ENCODE measurements around the gene SGCA. TPM values are rescaled to one million over a fixed set of nuclear protein-coding genes. Genes with fewer than 3 reads are reported as not detected.

Gene SGCA
- total and polyA plus RNA-seq, 2 of the 13 experiments (the other 11 are each of a cell fraction or from before 2014, with no cell fraction given), result not detected

GRCh38 chr17:50210240-50211225 is 44.7 kb downstream of the SGCA start (continued):
- no peak for TF ChIP-seq NFE2L2 (IDR thresholded peaks at IDR 0.05; ENCODE audit: low read length)
- no peak for TF ChIP-seq IRF9 (CRISPR knock-in tag; IDR thresholded peaks at IDR 0.05; ENCODE audit: borderline replicate concordance)
- TF ChIP-seq, protein P1, sequence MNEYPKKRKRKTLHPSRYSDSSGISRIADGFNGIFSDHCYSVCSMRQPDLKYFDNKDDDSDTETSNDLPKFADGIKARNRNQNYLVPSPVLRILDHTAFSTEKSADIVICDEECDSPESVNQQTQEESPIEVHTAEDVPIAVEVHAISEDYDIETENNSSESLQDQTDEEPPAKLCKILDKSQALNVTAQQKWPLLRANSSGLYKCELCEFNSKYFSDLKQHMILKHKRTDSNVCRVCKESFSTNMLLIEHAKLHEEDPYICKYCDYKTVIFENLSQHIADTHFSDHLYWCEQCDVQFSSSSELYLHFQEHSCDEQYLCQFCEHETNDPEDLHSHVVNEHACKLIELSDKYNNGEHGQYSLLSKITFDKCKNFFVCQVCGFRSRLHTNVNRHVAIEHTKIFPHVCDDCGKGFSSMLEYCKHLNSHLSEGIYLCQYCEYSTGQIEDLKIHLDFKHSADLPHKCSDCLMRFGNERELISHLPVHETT (CRISPR knock-in tag; conservative IDR thresholded peaks at IDR 0.05), result no peak
- no peak for TF ChIP-seq HOXA7 (CRISPR knock-in tag; IDR thresholded peaks at IDR 0.05)
- no peak for TF ChIP-seq ZNF547 (CRISPR knock-in tag; IDR thresholded peaks at IDR 0.05)
- TF ChIP-seq ARID4A (CRISPR knock-in tag; IDR thresholded peaks at IDR 0.05; ENCODE audit: borderline replicate concordance), result no peak; the same call in 1 of the 2 replicates
- TF ChIP-seq GLMP (CRISPR knock-in tag; IDR thresholded peaks at IDR 0.05; ENCODE audit: borderline replicate concordance), result no peak
- no peak for TF ChIP-seq ZNF720 (CRISPR knock-in tag; IDR thresholded peaks at IDR 0.05)
- TF ChIP-seq CEBPB (IDR thresholded peaks at IDR 0.05; ENCODE audit: borderline replicate concordance, low read depth, low read length), result no peak
- TF ChIP-seq ZNF652 (CRISPR knock-in tag; IDR thresholded peaks at IDR 0.05; ENCODE audit: borderline replicate concordance, low read depth), result no peak
- TF ChIP-seq ZBTB21 (CRISPR knock-in tag; IDR thresholded peaks at IDR 0.05), result no peak
- no peak for TF ChIP-seq NR2F1 (CRISPR knock-in tag; IDR thresholded peaks at IDR 0.05)
- TF ChIP-seq ZNF234 (CRISPR knock-in tag; conservative IDR thresholded peaks at IDR 0.05), result no peak
- TF ChIP-seq YEATS2 (CRISPR knock-in tag; IDR thresholded peaks at IDR 0.05; ENCODE audit: borderline replicate concordance), result no peak
- TF ChIP-seq ZNF121 (CRISPR knock-in tag; IDR thresholded peaks at IDR 0.05), result no peak
- TF ChIP-seq, protein P2, sequence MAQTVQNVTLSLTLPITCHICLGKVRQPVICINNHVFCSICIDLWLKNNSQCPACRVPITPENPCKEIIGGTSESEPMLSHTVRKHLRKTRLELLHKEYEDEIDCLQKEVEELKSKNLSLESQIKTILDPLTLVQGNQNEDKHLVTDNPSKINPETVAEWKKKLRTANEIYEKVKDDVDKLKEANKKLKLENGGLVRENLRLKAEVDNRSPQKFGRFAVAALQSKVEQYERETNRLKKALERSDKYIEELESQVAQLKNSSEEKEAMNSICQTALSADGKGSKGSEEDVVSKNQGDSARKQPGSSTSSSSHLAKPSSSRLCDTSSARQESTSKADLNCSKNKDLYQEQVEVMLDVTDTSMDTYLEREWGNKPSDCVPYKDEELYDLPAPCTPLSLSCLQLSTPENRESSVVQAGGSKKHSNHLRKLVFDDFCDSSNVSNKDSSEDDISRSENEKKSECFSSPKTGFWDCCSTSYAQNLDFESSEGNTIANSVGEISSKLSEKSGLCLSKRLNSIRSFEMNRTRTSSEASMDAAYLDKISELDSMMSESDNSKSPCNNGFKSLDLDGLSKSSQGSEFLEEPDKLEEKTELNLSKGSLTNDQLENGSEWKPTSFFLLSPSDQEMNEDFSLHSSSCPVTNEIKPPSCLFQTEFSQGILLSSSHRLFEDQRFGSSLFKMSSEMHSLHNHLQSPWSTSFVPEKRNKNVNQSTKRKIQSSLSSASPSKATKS (CRISPR knock-in tag; IDR thresholded peaks at IDR 0.05), result no peak
- TF ChIP-seq MXD4 (CRISPR knock-in tag; IDR thresholded peaks at IDR 0.05), result no peak
- TF ChIP-seq JUND (CRISPR knock-in tag; IDR thresholded peaks at IDR 0.05), result 0 out of 2 replicates have a peak, but pooled peaks have one; percentile 50
- no peak for TF ChIP-seq SAP130 (CRISPR knock-in tag; IDR thresholded peaks at IDR 0.05; ENCODE audit: low read depth)
